ENCODE results near the gene MRPL53.

GRCh38 chr2:74501335-74502071 lies 29.0 kb upstream of the MRPL53 start:
- TF ChIP-seq CTCF (IDR thresholded peaks at IDR 0.05) (no peak), POLR2A (IDR thresholded peaks at IDR 0.05; ENCODE audit: low read depth) (no peak)

All from esophagus muscularis mucosa (tissue), 3 donors.